ENCODE results near the gene DPM2.

The DPM2 gene

DNA sequence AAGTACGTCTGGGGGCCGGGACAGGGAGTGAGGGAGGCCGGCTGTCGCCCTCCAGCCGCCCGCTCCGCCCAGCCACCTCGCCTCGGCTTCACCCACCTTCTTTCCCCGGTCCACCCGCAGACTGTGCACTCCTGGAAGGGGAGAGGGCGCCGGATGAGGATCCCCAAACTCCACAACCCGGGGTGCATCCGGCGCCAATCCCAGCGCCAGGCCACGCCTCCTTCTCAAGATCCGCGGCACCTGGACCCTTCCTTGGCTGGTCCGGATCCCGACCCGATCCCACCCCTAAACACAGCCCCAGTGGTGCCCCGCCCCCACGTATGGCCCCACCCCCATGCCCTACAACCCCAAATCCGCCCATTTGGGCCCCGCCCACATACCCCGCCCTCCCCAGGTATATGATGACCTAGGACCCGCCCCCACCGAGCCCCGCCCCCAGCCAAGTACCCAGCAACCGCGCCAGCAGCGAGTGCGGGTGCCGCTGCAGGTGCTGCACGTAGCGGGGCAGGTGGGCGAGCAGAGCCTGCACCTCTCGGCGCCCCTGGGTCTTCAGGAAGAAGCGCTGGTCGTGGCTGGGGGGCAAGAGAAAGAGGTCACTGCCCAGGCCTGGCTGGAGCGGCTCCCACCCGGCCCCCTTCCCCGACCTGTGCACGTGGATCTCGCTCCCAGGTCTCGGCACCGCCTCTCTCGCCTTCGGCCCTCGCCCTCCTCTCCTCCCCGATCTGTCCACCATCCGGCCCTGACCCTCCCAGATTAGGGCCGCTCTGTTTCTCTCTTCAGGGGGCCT, 10.3 kb downstream of the DPM2 start:
- Histone ChIP-seq H3K4me1 (ENCODE audit: control insufficient read depth, insufficient read depth, low read length) (no peaks in the 10 kb centered on the region), H3K36me3 (ENCODE audit: control insufficient read depth, insufficient read depth, low read length) (no peaks in the 10 kb centered on the region), H3K9ac (ENCODE audit: low read length) (no peak overlapping the region), H3K27ac (ENCODE audit: low read depth, low read length) (no peak overlapping the region), H3K27me3 (ENCODE audit: control insufficient read depth, insufficient read depth, low read length) (peaks cover 10% of the 10 kb centered on the region), H3K4me3 (ENCODE audit: low read length) (peak overlapping the region; percentile 29)

DNA sequence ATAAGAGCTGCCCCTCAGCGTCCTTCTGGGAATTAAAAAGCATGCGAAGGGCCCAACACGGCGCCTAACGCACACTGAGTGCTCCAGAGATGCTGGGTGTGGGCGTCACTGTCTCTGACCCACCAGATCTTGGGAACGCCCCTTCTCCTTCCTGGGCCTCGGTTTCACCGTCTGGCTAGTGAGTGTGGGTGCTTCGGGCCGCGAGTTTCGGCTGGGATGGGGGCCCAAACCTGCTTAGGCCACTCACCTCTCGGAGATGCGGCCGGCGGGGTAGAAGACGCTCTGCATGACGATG, 10.8 kb downstream of the DPM2 start:
- no peak overlapping the region for H3K9ac ChIP-seq (ENCODE audit: low read length)

DNA sequence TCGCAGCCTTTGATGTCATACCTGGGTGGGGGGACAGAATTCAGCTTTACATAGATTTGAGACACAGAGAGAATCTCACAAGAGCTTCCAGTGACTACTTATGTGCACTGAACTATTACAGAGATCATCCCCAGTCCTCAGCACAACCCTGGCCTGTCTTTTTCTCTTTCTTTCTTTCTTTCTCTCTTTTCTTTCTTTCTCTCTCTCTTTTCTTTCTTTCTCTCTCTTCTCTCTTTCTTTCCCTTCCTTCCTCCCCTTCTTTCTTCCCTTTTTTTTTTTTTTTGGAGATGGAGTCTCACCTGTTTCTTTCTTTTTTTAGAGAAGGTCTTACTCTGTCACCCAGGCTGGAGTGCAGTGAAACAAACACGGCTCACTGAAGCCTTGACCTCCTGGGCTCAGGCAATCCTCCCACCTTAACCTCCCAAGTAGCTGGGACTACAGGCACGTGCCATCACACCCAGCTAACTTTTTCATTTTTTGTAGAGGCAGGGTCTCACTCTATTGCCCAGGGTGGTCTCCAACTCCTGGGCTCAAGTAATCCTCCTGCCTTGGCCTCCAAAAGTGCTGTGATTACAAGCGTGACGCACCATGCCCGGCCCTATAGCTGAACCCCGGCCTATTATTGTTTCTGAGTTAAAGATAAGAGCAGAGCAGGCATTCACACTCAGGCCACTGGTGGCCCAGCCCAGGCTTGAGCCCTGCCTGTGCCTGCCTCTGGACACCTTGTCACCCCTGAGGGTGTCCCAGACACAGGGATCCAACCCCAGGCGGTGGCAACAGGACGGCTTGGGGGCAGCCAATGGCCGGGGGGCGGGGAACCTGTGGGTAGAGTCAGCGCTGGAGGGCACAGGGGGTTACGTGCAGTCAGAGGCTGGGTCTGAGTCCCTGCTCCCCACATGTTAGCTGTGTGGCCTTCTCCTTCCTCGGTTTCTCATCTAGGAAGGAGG, 11.4 kb downstream of the DPM2 start:
- Histone ChIP-seq H3K27ac (ENCODE audit: low read depth, low read length) (no peak overlapping the region), H3K9ac (ENCODE audit: low read length) (no peak overlapping the region), H3K36me3 (ENCODE audit: control insufficient read depth, insufficient read depth, low read length) (no peaks in the 10 kb centered on the region), H3K4me1 (ENCODE audit: control insufficient read depth, insufficient read depth, low read length) (no peaks in the 10 kb centered on the region), H3K27me3 (ENCODE audit: control insufficient read depth, insufficient read depth, low read length) (peaks cover 14% of the 10 kb centered on the region), H3K4me3 (ENCODE audit: low read length) (peak overlapping the region; percentile 29)

More for the DNA sequence above, 10.8 kb downstream of the DPM2 start:
- Histone ChIP-seq H3K27me3 (ENCODE audit: control insufficient read depth, insufficient read depth, low read length) (peaks cover 14% of the 10 kb centered on the region), H3K27ac (ENCODE audit: low read depth, low read length) (no peak overlapping the region), H3K36me3 (ENCODE audit: control insufficient read depth, insufficient read depth, low read length) (no peaks in the 10 kb centered on the region), H3K4me3 (ENCODE audit: low read length) (peak overlapping the region; percentile 29), H3K4me1 (ENCODE audit: control insufficient read depth, insufficient read depth, low read length) (no peaks in the 10 kb centered on the region)

DNA sequence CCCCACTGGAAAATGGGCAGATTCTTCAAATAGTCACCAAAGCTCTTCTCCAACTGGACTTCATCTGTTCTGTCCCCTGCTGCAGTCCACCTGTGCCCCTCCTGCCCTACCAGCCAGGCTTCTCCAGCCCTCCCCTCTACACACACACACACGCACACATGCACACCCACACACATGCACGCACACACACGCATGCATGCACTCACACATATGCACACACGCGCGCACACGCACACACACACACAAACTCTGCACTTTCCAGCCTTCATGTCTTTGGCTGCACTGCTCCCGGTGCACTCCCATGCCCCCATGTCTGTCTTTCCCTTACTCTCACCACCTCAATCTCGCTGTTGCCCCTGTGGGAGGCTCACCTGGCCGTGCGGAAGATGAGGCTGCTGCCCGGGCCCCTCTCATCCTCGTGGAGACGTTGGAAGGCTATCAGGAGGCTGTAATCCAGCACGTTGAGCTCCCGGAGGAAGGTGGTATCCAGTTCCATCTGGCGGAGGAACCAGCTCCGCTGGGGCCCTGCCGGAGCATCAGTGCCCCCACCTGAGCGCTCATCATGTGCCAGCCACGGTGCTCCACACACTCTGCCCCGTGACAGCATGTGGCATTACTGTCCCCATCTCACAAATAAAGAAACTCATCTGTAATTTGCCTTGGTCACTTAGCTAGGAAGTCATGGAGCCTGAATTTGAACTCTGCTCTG, 12.8 kb downstream of the DPM2 start:
- H3K27ac ChIP-seq (ENCODE audit: low read depth, low read length) = no peak overlapping the region
- H3K27me3 ChIP-seq (ENCODE audit: control insufficient read depth, insufficient read depth, low read length) = peaks cover 14% of the 10 kb centered on the region
- H3K36me3 ChIP-seq (ENCODE audit: control insufficient read depth, insufficient read depth, low read length) = no peaks in the 10 kb centered on the region
- no peaks in the 10 kb centered on the region for H3K4me1 ChIP-seq (ENCODE audit: control insufficient read depth, insufficient read depth, low read length)
- H3K4me3 ChIP-seq (ENCODE audit: low read length) = no peak overlapping the region
- no peak overlapping the region for H3K9ac ChIP-seq (ENCODE audit: low read length)

DNA sequence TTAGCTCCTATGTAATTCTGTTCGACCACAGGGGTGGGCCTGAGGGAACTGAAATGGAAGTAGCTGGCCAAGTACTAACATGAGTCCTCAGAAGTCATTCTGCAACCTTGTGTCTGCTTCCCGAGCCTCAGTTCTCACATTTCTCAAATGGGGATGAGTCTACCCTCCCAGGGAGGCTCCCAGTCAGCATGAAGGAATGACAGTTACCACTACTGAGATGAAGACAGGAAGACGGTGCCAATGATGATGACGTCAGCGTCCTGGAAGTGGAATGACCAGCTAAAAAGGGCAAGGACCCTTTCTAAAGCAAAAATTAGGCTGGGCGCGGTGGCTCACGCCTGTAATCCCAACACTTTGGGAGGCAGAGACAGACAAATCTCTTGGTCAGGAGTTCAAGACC, 13.9 kb downstream of the DPM2 start:
- Histone ChIP-seq H3K27me3 (ENCODE audit: control insufficient read depth, insufficient read depth, low read length) (peaks cover 14% of the 10 kb centered on the region), H3K27ac (ENCODE audit: low read depth, low read length) (no peak overlapping the region), H3K36me3 (ENCODE audit: control insufficient read depth, insufficient read depth, low read length) (no peaks in the 10 kb centered on the region), H3K4me1 (ENCODE audit: control insufficient read depth, insufficient read depth, low read length) (no peaks in the 10 kb centered on the region), H3K9ac (ENCODE audit: low read length) (no peak overlapping the region), H3K4me3 (ENCODE audit: low read length) (no peak overlapping the region)

DNA sequence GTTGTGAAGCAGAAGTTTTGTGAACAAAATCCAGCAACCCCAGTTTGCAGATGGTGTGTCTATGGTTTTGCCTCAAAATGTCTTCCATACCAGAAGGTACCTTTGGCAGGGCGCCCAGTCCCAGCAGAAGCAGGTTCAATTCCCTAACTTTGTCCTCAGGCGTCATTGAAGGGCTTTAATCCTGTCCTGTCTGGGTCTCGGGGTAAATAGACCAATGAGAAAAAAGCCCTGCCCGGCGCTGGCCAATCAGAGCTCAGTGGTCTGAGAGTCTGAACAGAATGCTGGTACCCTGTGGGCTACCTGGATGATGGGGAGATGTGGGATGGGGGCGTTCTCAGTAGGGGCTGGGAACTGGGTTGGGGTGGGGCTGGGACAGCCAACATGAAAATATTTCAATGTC, 14.6 kb downstream of the DPM2 start:
- Histone ChIP-seq H3K4me3 (ENCODE audit: low read length) (no peak overlapping the region), H3K27me3 (ENCODE audit: control insufficient read depth, insufficient read depth, low read length) (peaks cover 14% of the 10 kb centered on the region), H3K4me1 (ENCODE audit: control insufficient read depth, insufficient read depth, low read length) (peaks cover 2% of the 10 kb centered on the region), H3K36me3 (ENCODE audit: control insufficient read depth, insufficient read depth, low read length) (no peaks in the 10 kb centered on the region), H3K27ac (ENCODE audit: low read depth, low read length) (no peak overlapping the region), H3K9ac (ENCODE audit: low read length) (no peak overlapping the region)

DNA sequence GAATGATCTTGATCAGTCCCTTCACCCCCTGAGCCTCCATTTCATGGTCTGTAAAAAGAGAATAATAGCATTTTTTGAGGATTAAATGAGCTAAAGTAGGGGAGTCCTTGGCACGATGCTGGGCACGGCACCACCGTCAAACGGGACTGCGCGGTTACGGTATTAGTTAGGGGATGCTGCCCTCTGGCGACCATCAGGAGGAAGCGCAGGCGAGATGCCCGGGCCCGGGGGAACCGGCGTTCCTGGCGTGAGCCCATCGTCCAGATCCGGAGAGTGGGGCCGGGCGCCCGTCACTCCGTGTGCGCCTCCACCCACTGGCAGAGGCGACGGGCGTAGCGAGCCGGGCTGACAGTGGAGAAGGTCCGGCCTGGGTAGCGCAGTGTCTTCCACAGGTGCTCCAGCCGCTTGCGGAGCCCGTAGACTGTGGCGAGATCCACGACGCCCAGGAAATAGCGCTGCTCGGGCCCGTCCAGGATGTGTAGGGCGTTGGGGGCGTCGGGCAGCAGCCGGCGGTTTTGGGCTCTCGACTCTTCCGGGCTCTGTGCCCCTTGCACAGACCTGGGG, 16.0 kb downstream of the DPM2 start:
- peaks cover 10% of the 10 kb centered on the region for H3K27me3 ChIP-seq (ENCODE audit: control insufficient read depth, insufficient read depth, low read length)
- no peak overlapping the region for H3K9ac ChIP-seq (ENCODE audit: low read length)
- H3K4me1 ChIP-seq (ENCODE audit: control insufficient read depth, insufficient read depth, low read length) = peaks cover 9% of the 10 kb centered on the region
- no peaks in the 10 kb centered on the region for H3K36me3 ChIP-seq (ENCODE audit: control insufficient read depth, insufficient read depth, low read length)
- peak overlapping the region; percentile 22 for H3K4me3 ChIP-seq (ENCODE audit: low read length)
- no peak overlapping the region for H3K27ac ChIP-seq (ENCODE audit: low read depth, low read length)

DNA sequence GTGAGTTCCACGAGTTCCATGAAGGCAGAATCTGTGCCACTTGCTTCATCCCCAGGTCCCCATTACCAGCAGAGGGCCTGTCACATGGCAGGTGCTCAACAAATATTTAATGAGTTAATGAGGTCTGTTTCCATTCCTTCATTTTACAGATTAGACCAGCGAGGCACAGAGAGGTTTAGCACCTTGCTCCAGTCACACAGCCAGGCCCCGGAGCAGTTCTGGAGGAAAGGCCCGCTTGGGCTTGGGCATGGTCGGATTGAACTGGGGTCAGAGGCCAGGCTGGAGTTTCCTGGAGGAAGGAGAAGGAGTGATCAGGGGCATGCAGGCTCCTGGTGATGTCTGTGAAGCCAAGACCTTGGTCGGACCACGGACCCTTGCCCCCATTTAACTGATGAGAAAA, 16.9 kb downstream of the DPM2 start:
- no peak overlapping the region for H3K9ac ChIP-seq (ENCODE audit: low read length)
- peaks cover 6% of the 10 kb centered on the region for H3K27me3 ChIP-seq (ENCODE audit: control insufficient read depth, insufficient read depth, low read length)
- no peak overlapping the region for H3K4me3 ChIP-seq (ENCODE audit: low read length)
- H3K36me3 ChIP-seq (ENCODE audit: control insufficient read depth, insufficient read depth, low read length) = no peaks in the 10 kb centered on the region
- peaks cover 13% of the 10 kb centered on the region for H3K4me1 ChIP-seq (ENCODE audit: control insufficient read depth, insufficient read depth, low read length)
- no peak overlapping the region for H3K27ac ChIP-seq (ENCODE audit: low read depth, low read length)

DNA sequence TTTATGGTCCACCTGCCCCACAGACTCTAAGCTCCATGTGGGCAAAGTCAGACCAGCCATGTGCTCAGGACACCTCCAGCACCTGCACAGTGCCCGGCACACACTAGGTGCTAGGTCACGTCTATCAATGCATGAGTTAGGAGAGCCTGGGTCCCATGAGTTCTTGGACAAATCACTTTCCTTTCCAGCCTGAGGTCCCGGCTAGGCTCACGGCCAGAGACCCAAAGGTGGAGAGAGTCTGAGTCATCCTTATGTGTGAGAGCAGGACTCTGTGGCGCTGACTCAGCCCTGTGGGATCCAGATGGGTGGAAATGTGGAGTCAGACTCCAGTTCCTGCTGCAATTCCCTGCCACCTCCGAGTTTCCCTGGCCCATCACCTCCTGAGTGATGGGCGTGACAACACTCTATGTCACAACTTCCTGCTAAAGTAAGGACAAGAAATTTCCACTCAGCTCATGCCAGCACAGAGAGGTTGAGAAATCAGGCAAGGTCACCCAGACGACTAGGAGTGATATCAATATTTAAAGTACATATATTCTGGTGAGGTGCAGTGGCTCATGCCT, 18.3 kb downstream of the DPM2 start:
- Histone ChIP-seq H3K27me3 (ENCODE audit: control insufficient read depth, insufficient read depth, low read length) (peaks cover 6% of the 10 kb centered on the region), H3K27ac (ENCODE audit: low read depth, low read length) (no peak overlapping the region), H3K9ac (ENCODE audit: low read length) (no peak overlapping the region), H3K4me3 (ENCODE audit: low read length) (no peak overlapping the region), H3K4me1 (ENCODE audit: control insufficient read depth, insufficient read depth, low read length) (peaks cover 13% of the 10 kb centered on the region), H3K36me3 (ENCODE audit: control insufficient read depth, insufficient read depth, low read length) (no peaks in the 10 kb centered on the region)

DNA sequence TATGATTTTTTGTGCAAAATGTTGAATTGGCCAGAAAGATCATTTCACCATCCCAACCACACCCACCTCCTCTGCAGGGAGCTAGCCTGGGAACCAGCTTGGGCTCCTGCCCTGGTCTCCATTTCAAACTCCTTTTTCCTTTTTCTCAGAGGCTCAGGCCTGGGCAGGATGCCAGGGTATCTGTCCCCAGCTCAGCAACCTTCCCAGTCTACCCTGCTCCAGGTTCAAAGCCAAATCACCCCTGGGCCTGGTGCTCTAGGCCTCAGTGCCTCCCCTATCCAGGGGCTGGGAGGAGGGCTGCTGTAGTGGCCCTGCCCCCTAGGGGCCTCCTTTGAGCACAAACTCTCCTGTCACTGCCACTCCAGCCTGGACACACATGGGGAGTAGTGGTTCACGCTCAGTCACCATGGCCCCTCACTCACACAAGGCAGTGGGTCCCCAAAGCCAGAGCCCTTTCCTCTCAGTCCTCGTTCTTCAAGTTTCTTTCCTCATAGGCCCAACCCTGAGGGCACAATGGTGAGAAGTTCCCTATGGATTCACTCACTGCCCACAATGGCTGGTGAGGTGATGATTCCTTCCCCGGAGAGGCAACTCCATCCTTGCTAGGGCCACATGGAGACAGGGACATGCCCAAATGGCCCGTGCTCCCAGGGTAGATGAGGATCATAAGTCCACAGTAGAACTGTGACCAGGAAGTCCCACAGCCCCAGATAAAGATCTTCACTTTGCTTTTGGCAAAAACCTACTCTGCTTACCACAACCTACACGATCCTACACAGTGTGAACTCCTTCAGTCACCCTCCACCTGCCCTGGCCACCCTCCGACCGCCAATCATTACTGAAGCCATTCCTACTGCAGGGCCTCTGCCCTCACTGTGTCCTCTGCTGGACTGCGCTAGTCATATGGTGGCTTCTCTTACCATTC, 19.2 kb downstream of the DPM2 start:
- Histone ChIP-seq H3K27me3 (ENCODE audit: control insufficient read depth, insufficient read depth, low read length) (peaks cover 6% of the 10 kb centered on the region), H3K4me3 (ENCODE audit: low read length) (no peak overlapping the region), H3K9ac (ENCODE audit: low read length) (no peak overlapping the region), H3K4me1 (ENCODE audit: control insufficient read depth, insufficient read depth, low read length) (peaks cover 13% of the 10 kb centered on the region), H3K27ac (ENCODE audit: low read depth, low read length) (no peak overlapping the region), H3K36me3 (ENCODE audit: control insufficient read depth, insufficient read depth, low read length) (no peaks in the 10 kb centered on the region)

DNA sequence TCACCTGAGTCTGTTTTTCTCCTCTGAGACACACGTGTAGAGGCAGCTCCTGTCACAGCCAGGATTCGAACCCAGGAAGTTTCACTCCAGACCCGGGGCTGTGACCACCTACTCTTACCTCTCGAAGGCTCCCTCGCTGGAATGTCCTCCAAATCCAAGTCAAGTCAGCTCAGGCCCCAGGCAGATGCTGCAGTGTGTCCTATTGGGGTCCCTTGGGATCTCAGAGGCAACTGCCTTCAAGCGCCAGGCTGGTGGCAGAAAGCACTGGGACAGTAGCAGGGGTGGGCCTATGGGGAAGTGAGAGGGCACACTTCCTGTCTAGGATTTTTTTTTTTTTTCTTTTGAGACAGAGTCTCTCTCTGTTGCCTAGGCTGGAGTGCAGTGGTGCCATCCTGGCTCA, 20.1 kb downstream of the DPM2 start:
- Histone ChIP-seq H3K27ac (ENCODE audit: low read depth, low read length) (peak overlapping the region; percentile 71), H3K9ac (ENCODE audit: low read length) (no peak overlapping the region), H3K36me3 (ENCODE audit: control insufficient read depth, insufficient read depth, low read length) (no peaks in the 10 kb centered on the region), H3K27me3 (ENCODE audit: control insufficient read depth, insufficient read depth, low read length) (peaks cover 4% of the 10 kb centered on the region), H3K4me1 (ENCODE audit: control insufficient read depth, insufficient read depth, low read length) (peaks cover 13% of the 10 kb centered on the region), H3K4me3 (ENCODE audit: low read length) (no peak overlapping the region)
